Liver (tissue), 9 donors: ENCODE data around the gene COA8. TPM values are rescaled to one million over a fixed set of nuclear protein-coding genes. Genes with fewer than 3 reads are reported as not detected.
A peak's percentile ranks its signal among the peaks of the same experiment; 100 is the strongest.

Source experiments
- DNase-seq: peaks from one replicate; pipeline ENCODE4 v3.0.0-alpha.2; 2017; ENCODE audit warnings: low spot score
- H3K27ac ChIP-seq, 2 donors: one replicate each; pipeline ENCODE4 v1.7.0; 2013; ENCODE audit warnings: inconsistent platforms in 2 of 2, low read length in 2 of 2, control low read depth in 1 of 2, low read depth in 1 of 2, mild to moderate bottlenecking in 1 of 2
- H3K27me3 ChIP-seq, 4 donors: one replicate each; pipeline versions ENCODE4 v1.6.1 to v1.7.0; 2013; ENCODE audit warnings: low read length in 3 of 4, inconsistent platforms in 1 of 4, mild to moderate bottlenecking in 1 of 4, moderate library complexity in 1 of 4; ENCODE audit not compliant: control insufficient read depth in 4 of 4, insufficient read depth in 4 of 4
- H3K36me3 ChIP-seq, 4 donors: one replicate each; pipeline versions ENCODE4 v1.6.1 to v1.7.0; 2013; ENCODE audit warnings: low read length in 3 of 4, mild to moderate bottlenecking in 3 of 4, low read depth in 1 of 4, moderate library complexity in 1 of 4; ENCODE audit not compliant: control insufficient read depth in 4 of 4, insufficient read depth in 3 of 4
- H3K4me1 ChIP-seq, 4 donors: one replicate each; pipeline versions ENCODE4 v1.6.1 to v1.7.0; 2013; ENCODE audit warnings: low read length in 3 of 4, mild to moderate bottlenecking in 3 of 4, moderate library complexity in 1 of 4; ENCODE audit not compliant: control insufficient read depth in 4 of 4, insufficient read depth in 4 of 4
- H3K4me3 ChIP-seq, 3 donors: one replicate each; pipeline versions ENCODE4 v1.6.1 to v1.7.0; 2013; ENCODE audit warnings: low read length in 3 of 3, control low read depth in 1 of 3, low read depth in 1 of 3, mild to moderate bottlenecking in 1 of 3
- H3K9ac ChIP-seq, 2 donors: one replicate each; pipeline ENCODE4 v1.7.0; 2013; ENCODE audit warnings: low read length in 2 of 2, mild to moderate bottlenecking in 2 of 2, moderate library complexity in 2 of 2, control low read depth in 1 of 2, low read depth in 1 of 2
- H3K9me3 ChIP-seq, 4 donors: one replicate each; pipeline versions ENCODE4 v1.6.1 to v1.7.0; 2013; ENCODE audit warnings: low read length in 3 of 4; ENCODE audit not compliant: control insufficient read depth in 4 of 4
- ATF3 ChIP-seq: IDR thresholded peaks from 2 replicates; pipeline ENCODE4 v1.6.1; 2016; ENCODE audit warnings: antibody characterized with exemption
- CTCF ChIP-seq: fragments of 150-350 bp; IDR thresholded peaks from 2 replicates; pipeline ENCODE4 v1.5.1; 2017; ENCODE audit warnings: improper control_type of control experiment, low read depth, low read length; ENCODE audit not compliant: missing input control
- FOXA1 ChIP-seq: IDR thresholded peaks from 2 replicates; pipeline ENCODE4 v1.6.1; 2016; ENCODE audit warnings: antibody characterized with exemption
- FOXA2 ChIP-seq: IDR thresholded peaks from 2 replicates; pipeline ENCODE4 v1.6.1; 2016; ENCODE audit warnings: antibody characterized with exemption
- HNF4A ChIP-seq, 2 donors: conservative IDR thresholded peaks; 2 replicates each; pipeline ENCODE4 v1.6.1; 2016; ENCODE audit warnings: antibody characterized with exemption in 2 of 2, mild to moderate bottlenecking in 2 of 2
- HNF4G ChIP-seq: IDR thresholded peaks from 2 replicates; pipeline ENCODE4 v1.6.1; 2016; ENCODE audit warnings: antibody characterized with exemption
- JUND ChIP-seq, 2 donors: IDR thresholded peaks; 2 replicates each; pipeline ENCODE4 v1.6.1; 2016; ENCODE audit warnings: antibody characterized with exemption in 2 of 2
- MAX ChIP-seq: IDR thresholded peaks from 2 replicates; pipeline ENCODE4 v1.6.1; 2016; ENCODE audit warnings: antibody characterized with exemption
- NR2F2 ChIP-seq: IDR thresholded peaks from 2 replicates; pipeline ENCODE4 v1.6.1; 2016; ENCODE audit warnings: antibody characterized with exemption
- RAD21 ChIP-seq, 2 donors: IDR thresholded peaks; 2 replicates each; pipeline ENCODE4 v1.6.1; 2016; ENCODE audit warnings: antibody characterized with exemption in 2 of 2, mild to moderate bottlenecking in 2 of 2
- REST ChIP-seq: IDR thresholded peaks from 2 replicates; pipeline ENCODE4 v1.6.1; 2016; ENCODE audit warnings: antibody characterized with exemption, mild to moderate bottlenecking
- SP1 ChIP-seq: IDR thresholded peaks from 2 replicates; pipeline ENCODE4 v1.6.1; 2018; ENCODE audit warnings: antibody characterized with exemption, mild to moderate bottlenecking
- YY1 ChIP-seq: IDR thresholded peaks from 2 replicates; pipeline ENCODE4 v1.6.1; 2016; ENCODE audit warnings: antibody characterized with exemption, mild to moderate bottlenecking
- ZBTB33 ChIP-seq: IDR thresholded peaks from 2 replicates; pipeline ENCODE4 v1.6.1; 2016; ENCODE audit warnings: antibody characterized with exemption
- WGBS: extraction: QIAGEN DNeasy Blood & Tissue Kit; methylation state at CpG from one replicate; pipeline ENCODE4 v1.1.7; 2013; 5-methylcytosine and 5-hydroxymethylcytosine counted together
- polyA plus RNA-seq, 2 donors: library from polyadenylated mRNA; stranded (reverse) in 1 of 2; unstranded in 1 of 2; fragments of 200-250 nt in 1 of 2; fragments of >200 nt in 1 of 2; fragmentation: Nextera tagmentation in 1 of 2; extraction: Ambion mirVana in 1 of 2; gene quantifications; one replicate each; pipeline versions ENCODE4 v1.2.1 to v1.2.3, GENCODE V29; 2013 to 2015
- total RNA-seq, 2 donors: library from RNA; depleted of rRNA; stranded (reverse); fragments of >200 nt; gene quantifications; one replicate each; pipeline ENCODE4 v1.2.3, GENCODE V29; 2014
- donor health status: healthy.
- donor health status: healthy.
- donor health status: healthy.
- donor health status: healthy.
- donor health status: healthy.

Gene COA8
- total and polyA plus RNA-seq, 4 donors, result 8.3 to 35.5 (median 17.0) TPM

- no peak for TF ChIP-seq ATF3
Observed at GRCh38 chr14:103628221-103628683, 65.5 kb downstream of the COA8 start (continued).

- H3K9ac ChIP-seq, result peak within 1 kb of the TSS; percentile 72 to 87
- H3K9me3 ChIP-seq, result no peaks in the 10 kb centered on the region
- TF ChIP-seq YY1, result peak; percentile 85
- TF ChIP-seq ZBTB33, result no peak
- peak within 1 kb of the TSS; percentile 85 to 93 (median 90) for H3K4me3 ChIP-seq
- H3K36me3 ChIP-seq, result no peaks in the 10 kb centered on the region
- peak; percentile 92 for DNase-seq
- peak within 1 kb of the TSS; percentile 97 for H3K27ac ChIP-seq
- H3K27me3 ChIP-seq, result no peaks in the 10 kb centered on the region
- WGBS, result under 1% methylated on average over 97 of the region's 97 CpGs
- peaks cover 4 to 21% (median 18%) of the 10 kb centered on the region in 4 donors for H3K4me1 ChIP-seq
Observed at GRCh38 chr14:103628684-103629502, 66.1 kb downstream of the COA8 start, which contains the start of gene KLC1. KLC1 (plus strand) TSS chr14:103629211; CDS start chr14:103654565, 25,354 bp downstream.

- Histone ChIP-seq H3K9ac (peak overlapping the region; percentile 60 to 81), H3K27ac (peak overlapping the region; percentile 97), H3K27me3 (no peaks in the 10 kb centered on the region), H3K4me1 (peaks cover 4 to 21% (median 18%) of the 10 kb centered on the region in 4 donors), H3K9me3 (no peaks in the 10 kb centered on the region), H3K4me3 (peak overlapping the region; percentile 85 to 93 (median 90)), H3K36me3 (no peaks in the 10 kb centered on the region)
- under 1% methylated on average over 71 of the region's 71 CpGs for WGBS
- no peak for TF ChIP-seq RAD21 (IDR thresholded peaks at IDR 0.05)
- no peak for TF ChIP-seq CTCF
- no peak for TF ChIP-seq HNF4A (conservative IDR thresholded peaks at IDR 0.05)
- peak; percentile 59 for DNase-seq
Observed at GRCh38 chr14:103629503-103630121, 66.9 kb downstream of the COA8 start.

- H3K27ac ChIP-seq, result no peak overlapping the region
- no peak for DNase-seq
- H3K4me3 ChIP-seq, result peak overlapping the region in 1 of 3 donors; percentile 90
- peak overlapping the region; percentile 11 to 60 for H3K9ac ChIP-seq
- no peaks in the 10 kb centered on the region for H3K36me3 ChIP-seq
- WGBS, result 43% methylated on average over 5 of the region's 5 CpGs
- H3K27me3 ChIP-seq, result no peaks in the 10 kb centered on the region
- H3K4me1 ChIP-seq, result peaks cover 4 to 21% (median 18%) of the 10 kb centered on the region in 4 donors
- H3K9me3 ChIP-seq, result no peaks in the 10 kb centered on the region
- TF ChIP-seq REST (no peak), SP1 (no peak), FOXA2 (no peak), ATF3 (no peak), FOXA1 (no peak), NR2F2 (no peak), JUND (IDR thresholded peaks at IDR 0.05) (no peak), YY1 (no peak), HNF4A (conservative IDR thresholded peaks at IDR 0.05) (no peak), MAX (no peak), HNF4G (no peak)
Observed at GRCh38 chr14:103630364-103631108, 67.8 kb downstream of the COA8 start.
